Glutamatergic neuron (in vitro differentiated cells): ENCODE measurements around the gene PPP2R2D. TPM values are rescaled to one million over a fixed set of nuclear protein-coding genes. Genes with fewer than 3 reads are reported as not detected.

ENCODE experiments used
- DNase-seq: peaks from one replicate; pipeline ENCODE4 v3.0.0; 2022
- H3K27ac Mint-ChIP-seq: one replicate; pipeline ENCODE4 v1.8.0; 2020; ENCODE audit warnings: mild to moderate bottlenecking, mixed read lengths, inconsistent platforms; ENCODE audit not compliant: unreplicated experiment
- H3K27me3 Mint-ChIP-seq: one replicate; pipeline ENCODE4 v1.8.0; 2020; ENCODE audit warnings: mild to moderate bottlenecking, moderate library complexity, mixed read lengths, inconsistent platforms; ENCODE audit not compliant: unreplicated experiment
- H3K36me3 Mint-ChIP-seq: one replicate; pipeline ENCODE4 v1.8.0; 2020; ENCODE audit warnings: mild to moderate bottlenecking, mixed read lengths, inconsistent platforms; ENCODE audit not compliant: unreplicated experiment
- H3K4me1 Mint-ChIP-seq: one replicate; pipeline ENCODE4 v1.8.0; 2020; ENCODE audit warnings: mild to moderate bottlenecking, low read depth, mixed read lengths, inconsistent platforms; ENCODE audit not compliant: unreplicated experiment
- H3K4me3 Mint-ChIP-seq: one replicate; pipeline ENCODE4 v1.8.0; 2020; ENCODE audit warnings: mild to moderate bottlenecking, mixed read lengths, inconsistent platforms; ENCODE audit not compliant: unreplicated experiment
- H3K9me3 Mint-ChIP-seq: one replicate; pipeline ENCODE4 v1.8.0; 2020; ENCODE audit warnings: mild to moderate bottlenecking, moderate library complexity, mixed read lengths, inconsistent platforms; ENCODE audit not compliant: unreplicated experiment
- CTCF ChIP-seq: fragments of 200-600 bp; sonication (generic); IDR thresholded peaks from one replicate; pipeline ENCODE4 v1.5.0; 2021; ENCODE audit not compliant: partially characterized antibody, unreplicated experiment
- total RNA-seq: library from RNA; stranded (reverse); fragmentation: NEBNext Ultra II Directional; extraction: Animal tissue kit (Norgen Biotek cat#: 25700); gene quantifications from one replicate; pipeline ENCODE4 v1.2.1, GENCODE V29; 2021; ENCODE audit not compliant: unreplicated experiment

Gene PPP2R2D
- total RNA-seq, 1 donor from 2014 or later, result 42.8 TPM

- Mint-ChIP-seq H3K9me3 (peaks cover 9% of the 10 kb centered on the region), H3K27me3 (peaks cover 12% of the 10 kb centered on the region), H3K36me3 (peaks cover 8% of the 10 kb centered on the region), H3K27ac (no peak overlapping the region), H3K4me3 (no peak overlapping the region), H3K4me1 (no peaks in the 10 kb centered on the region)
- no peak for TF ChIP-seq CTCF
- no peak for DNase-seq
Observed at GRCh38 chr10:131853610-131853964, 47.2 kb upstream of the PPP2R2D start.

DNA sequence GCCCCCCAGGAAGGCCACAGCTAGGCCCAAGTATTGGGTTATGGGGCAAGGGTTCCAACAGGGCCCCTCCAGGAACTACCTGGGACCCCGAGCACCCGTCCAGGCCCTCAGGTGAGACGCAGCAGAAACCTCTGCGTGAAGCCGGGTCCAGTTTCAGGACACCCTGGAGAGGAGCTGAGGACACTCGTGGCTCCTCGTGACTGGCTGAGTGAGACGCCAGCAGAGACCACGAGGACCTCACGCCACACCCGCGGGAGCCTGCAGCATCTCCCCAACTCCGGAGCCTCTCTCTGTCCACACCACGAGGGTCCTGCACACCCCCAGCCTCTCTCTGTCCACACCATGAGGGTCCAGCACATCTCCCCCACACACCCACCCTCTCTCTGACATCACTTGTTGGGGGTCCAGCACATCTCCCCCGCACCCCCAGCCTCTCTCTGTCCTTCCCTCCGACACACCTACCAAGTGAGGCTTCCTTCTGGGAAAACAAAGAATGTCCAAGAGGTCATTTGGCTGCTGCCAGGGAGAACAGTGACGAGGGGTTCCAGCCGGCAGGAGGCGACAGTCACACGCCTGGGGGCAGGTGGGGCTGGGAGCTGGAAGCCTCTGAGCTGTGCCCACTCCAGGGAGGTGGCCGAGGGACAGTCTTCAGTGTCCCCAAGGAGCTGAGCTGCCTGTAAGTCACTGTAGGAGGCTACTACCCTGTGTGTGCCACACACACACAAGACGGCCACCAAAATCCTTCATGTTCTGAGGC is 46.1 kb upstream of the PPP2R2D start:
- no peak overlapping the region for H3K27ac Mint-ChIP-seq
- H3K27me3 Mint-ChIP-seq, result peaks cover 13% of the 10 kb centered on the region
- DNase-seq, result no peak
- TF ChIP-seq CTCF, result no peak
- no peaks in the 10 kb centered on the region for H3K4me1 Mint-ChIP-seq
- H3K9me3 Mint-ChIP-seq, result peaks cover 9% of the 10 kb centered on the region
- H3K36me3 Mint-ChIP-seq, result peaks cover 8% of the 10 kb centered on the region
- H3K4me3 Mint-ChIP-seq, result no peak overlapping the region

- H3K4me1 Mint-ChIP-seq, result no peaks in the 10 kb centered on the region
- H3K9me3 Mint-ChIP-seq, result peaks cover 9% of the 10 kb centered on the region
- no peak overlapping the region for H3K27ac Mint-ChIP-seq
- peaks cover 13% of the 10 kb centered on the region for H3K27me3 Mint-ChIP-seq
- H3K4me3 Mint-ChIP-seq, result no peak overlapping the region
- H3K36me3 Mint-ChIP-seq, result peaks cover 6% of the 10 kb centered on the region
- DNase-seq, result no peak
- TF ChIP-seq CTCF, result no peak
Observed at GRCh38 chr10:131855461-131856401, 45.1 kb upstream of the PPP2R2D start.

DNA sequence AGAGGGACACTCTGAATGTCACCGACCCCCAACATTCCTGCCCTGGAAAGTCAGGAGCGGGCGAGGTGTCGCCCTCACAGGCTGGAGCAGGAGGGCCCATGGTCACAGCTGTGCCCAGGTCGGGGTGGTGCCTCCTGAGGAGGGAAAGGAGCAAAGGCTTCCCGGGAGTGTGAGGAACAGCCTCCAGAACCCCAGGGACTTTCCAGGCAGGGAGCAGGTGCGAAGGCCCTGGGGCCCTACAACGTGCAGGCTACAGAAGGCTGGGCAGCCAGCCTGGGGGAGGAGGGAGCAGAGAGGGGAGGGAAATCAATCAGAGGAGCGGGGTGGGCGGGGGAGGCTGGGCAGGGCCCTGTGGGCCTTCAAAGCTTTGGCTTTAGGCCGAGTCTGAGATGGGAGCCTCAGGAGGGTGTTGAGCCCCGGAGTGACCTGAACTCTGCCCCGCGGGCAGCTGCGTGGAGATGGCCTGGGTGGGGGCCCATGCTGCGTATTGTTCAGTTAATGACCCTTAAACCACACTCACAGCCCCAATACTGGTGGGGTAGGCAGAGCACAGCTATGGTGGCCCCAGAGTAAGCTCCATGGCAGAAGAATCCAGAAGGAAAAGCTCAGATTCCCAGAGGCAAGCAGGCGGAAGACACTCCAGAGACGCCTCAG is 44.2 kb upstream of the PPP2R2D start:
- no peak for TF ChIP-seq CTCF
- Mint-ChIP-seq H3K27me3 (peaks cover 10% of the 10 kb centered on the region), H3K27ac (no peak overlapping the region), H3K4me3 (no peak overlapping the region), H3K9me3 (peaks cover 4% of the 10 kb centered on the region), H3K4me1 (no peaks in the 10 kb centered on the region), H3K36me3 (no peaks in the 10 kb centered on the region)
- DNase-seq, result no peak
